Mucosa of stomach (tissue), 1 donor: ENCODE data around the gene HLA-E.

Experiments
- H3K27me3 ChIP-seq: one replicate; pipeline ENCODE4 v1.7.0; 2013; ENCODE audit warnings: mild to moderate bottlenecking, low read length; ENCODE audit not compliant: control insufficient read depth, insufficient read depth
- H3K36me3 ChIP-seq: one replicate; pipeline ENCODE4 v1.7.0; 2013; ENCODE audit warnings: low read length; ENCODE audit not compliant: control insufficient read depth, insufficient read depth
- H3K4me1 ChIP-seq: one replicate; pipeline ENCODE4 v1.7.0; 2013; ENCODE audit warnings: mild to moderate bottlenecking, low read length; ENCODE audit not compliant: control insufficient read depth, insufficient read depth
- H3K4me3 ChIP-seq: one replicate; pipeline ENCODE4 v1.7.0; 2013; ENCODE audit warnings: low read length
- H3K9ac ChIP-seq: one replicate; pipeline ENCODE4 v1.7.0; 2013; ENCODE audit warnings: mild to moderate bottlenecking, low read length, moderate library complexity
- H3K9me3 ChIP-seq: one replicate; pipeline ENCODE4 v1.7.0; 2013; ENCODE audit warnings: mild to moderate bottlenecking, low read length, moderate library complexity; ENCODE audit not compliant: control insufficient read depth
- donor health status: Pancreatic carcinoma.

HLA-E gene

GRCh38 chr6:30541515-30542403, 52.5 kb downstream of the HLA-E start:
- no peaks in the 10 kb centered on the region for H3K36me3 ChIP-seq

GRCh38 chr6:30542404-30542725, 53.1 kb downstream of the HLA-E start:
- H3K9me3 ChIP-seq = no peaks in the 10 kb centered on the region
- H3K9ac ChIP-seq = no peak overlapping the region
- H3K4me3 ChIP-seq = no peak overlapping the region

More at GRCh38 chr6:30541515-30542403, 52.5 kb downstream of the HLA-E start:
- Histone ChIP-seq H3K4me3 (no peak overlapping the region), H3K9ac (peak overlapping the region; percentile 15), H3K9me3 (no peaks in the 10 kb centered on the region), H3K4me1 (peaks cover 6% of the 10 kb centered on the region), H3K27me3 (no peaks in the 10 kb centered on the region)

GRCh38 chr6:30542915-30543314, 53.6 kb downstream of the HLA-E start:
- Histone ChIP-seq H3K4me1 (peaks cover 6% of the 10 kb centered on the region), H3K27me3 (no peaks in the 10 kb centered on the region), H3K4me3 (no peak overlapping the region), H3K9ac (no peak overlapping the region), H3K36me3 (no peaks in the 10 kb centered on the region), H3K9me3 (no peaks in the 10 kb centered on the region)

More at GRCh38 chr6:30542404-30542725, 53.1 kb downstream of the HLA-E start:
- no peaks in the 10 kb centered on the region for H3K36me3 ChIP-seq
- H3K4me1 ChIP-seq = peaks cover 6% of the 10 kb centered on the region
- H3K27me3 ChIP-seq = no peaks in the 10 kb centered on the region
